HG03280 (cell line): ENCODE data around the gene DNA2.
"Not testable (repeated sequence)": the region's sequence is repeated elsewhere in the genome, so short reads cannot be mapped to it uniquely, and the experiment has no call there.

Source experiments
- ATAC-seq: cut with Tn5 transposase; IDR thresholded peaks from one replicate; pipeline ENCODE4 v1.9.1; 2021; ENCODE audit warnings: mild to moderate bottlenecking, moderate library complexity; ENCODE audit not compliant: unreplicated experiment

The DNA2 gene

GRCh38 chr10:68471586-68472408 is at the start of gene DNA2:
Gene DNA2 (minus strand): TSS chr10:68471973. CDS start chr10:68471864, 109 bp downstream.
- ATAC-seq, result peak; percentile 82

GRCh38 chr10:68518609-68519008 is 46.8 kb upstream of the DNA2 start:
- not testable (repeated sequence) for ATAC-seq

GRCh38 chr10:68517188-68517587 is 45.4 kb upstream of the DNA2 start:
- no peak for ATAC-seq

- ATAC-seq, result no peak
These were observed 45.0 kb upstream of the DNA2 start for GRCh38 chr10:68516766-68517165.

GRCh38 chr10:68516216-68516615 is 44.4 kb upstream of the DNA2 start:
- ATAC-seq, result not testable (repeated sequence)

- no peak for ATAC-seq
These were observed 36.3 kb upstream of the DNA2 start for GRCh38 chr10:68508090-68508489.

- no peak for ATAC-seq
These were observed 34.6 kb upstream of the DNA2 start for GRCh38 chr10:68506411-68506810.

- ATAC-seq, result no peak
These were observed 31.1 kb upstream of the DNA2 start for GRCh38 chr10:68502846-68503245.

- no peak for ATAC-seq
These were observed 29.9 kb upstream of the DNA2 start for GRCh38 chr10:68501691-68502090.

- ATAC-seq, result no peak
These were observed 27.8 kb upstream of the DNA2 start for GRCh38 chr10:68499544-68499943.

- no peak for ATAC-seq
These were observed 24.3 kb upstream of the DNA2 start for GRCh38 chr10:68496072-68496471.

- ATAC-seq, result no peak
These were observed 20.3 kb upstream of the DNA2 start for GRCh38 chr10:68492118-68492517.

GRCh38 chr10:68489919-68490318 is 18.1 kb upstream of the DNA2 start:
- ATAC-seq, result no peak

GRCh38 chr10:68474021-68474420 is 2.2 kb upstream of the DNA2 start:
- no peak for ATAC-seq

GRCh38 chr10:68471063-68471585 is 649 bp downstream of the DNA2 start:
- ATAC-seq, result no peak

- no peak for ATAC-seq
These were observed 1.5 kb downstream of the DNA2 start for GRCh38 chr10:68470300-68470699.

- no peak for ATAC-seq
These were observed 1.9 kb downstream of the DNA2 start for GRCh38 chr10:68469838-68470237.

- ATAC-seq, result not testable (repeated sequence)
These were observed 7.0 kb downstream of the DNA2 start for GRCh38 chr10:68464729-68465128.

- no peak for ATAC-seq
These were observed 8.2 kb downstream of the DNA2 start for GRCh38 chr10:68463365-68464093.

- ATAC-seq, result no peak
These were observed 9.2 kb downstream of the DNA2 start for GRCh38 chr10:68462536-68462935.

GRCh38 chr10:68461032-68461431 is 10.7 kb downstream of the DNA2 start:
- ATAC-seq, result no peak

GRCh38 chr10:68449698-68450097 is 22.1 kb downstream of the DNA2 start:
- not testable (repeated sequence) for ATAC-seq
